SU-DHL-6 (cell line): ENCODE data around the gene TMEM178B.

Experiments used
- EZH2phosphoT487 ChIP-seq: fragments of 200-600 bp; sonication (generic), shearing (Covaris generic); conservative IDR thresholded peaks from 2 replicates; pipeline ENCODE4 v1.6.1; 2018; ENCODE audit warnings: mild to moderate bottlenecking, antibody characterized with exemption, low read length, moderate library complexity, mixed read lengths
- TF ChIP-seq, protein P1 (sequence below): fragments of 200-600 bp; sonication (generic); IDR thresholded peaks from one replicate; pipeline ENCODE4 v1.5.1; 2017; ENCODE audit warnings: antibody characterized with exemption, mild to moderate bottlenecking, low read length, moderate library complexity; ENCODE audit not compliant: insufficient read depth, poor library complexity, severe bottlenecking

DNA sequence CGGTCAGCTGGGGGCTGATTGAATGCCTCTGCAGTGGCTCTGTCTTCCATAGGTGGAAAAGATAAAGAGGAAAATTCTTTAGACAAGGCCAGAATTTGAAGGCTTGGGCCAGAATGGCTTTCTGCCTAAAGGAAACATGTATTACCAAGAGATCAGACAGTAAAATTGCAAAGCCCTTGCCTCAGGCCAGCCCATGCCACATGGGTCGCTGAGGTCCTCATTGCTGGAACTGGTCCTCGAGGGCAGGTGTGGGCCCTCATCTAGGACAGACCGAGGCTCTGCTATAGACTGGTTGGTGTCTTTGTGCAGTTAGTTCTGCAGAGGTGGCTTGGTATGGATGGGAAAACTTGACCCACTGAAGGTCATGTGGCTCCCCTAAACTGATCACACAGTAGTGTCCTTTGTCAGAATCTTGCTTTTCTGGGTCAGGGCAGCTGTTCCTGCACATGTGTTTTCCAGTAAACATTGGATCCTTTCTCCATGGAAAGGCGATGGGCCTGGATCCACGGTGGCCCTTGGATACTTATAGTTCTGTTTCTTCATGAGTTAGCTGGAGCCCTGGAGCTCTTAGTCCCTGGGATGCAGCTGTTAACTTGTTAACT, 80.4 kb downstream of the TMEM178B start:
- TF ChIP-seq, protein P1, sequence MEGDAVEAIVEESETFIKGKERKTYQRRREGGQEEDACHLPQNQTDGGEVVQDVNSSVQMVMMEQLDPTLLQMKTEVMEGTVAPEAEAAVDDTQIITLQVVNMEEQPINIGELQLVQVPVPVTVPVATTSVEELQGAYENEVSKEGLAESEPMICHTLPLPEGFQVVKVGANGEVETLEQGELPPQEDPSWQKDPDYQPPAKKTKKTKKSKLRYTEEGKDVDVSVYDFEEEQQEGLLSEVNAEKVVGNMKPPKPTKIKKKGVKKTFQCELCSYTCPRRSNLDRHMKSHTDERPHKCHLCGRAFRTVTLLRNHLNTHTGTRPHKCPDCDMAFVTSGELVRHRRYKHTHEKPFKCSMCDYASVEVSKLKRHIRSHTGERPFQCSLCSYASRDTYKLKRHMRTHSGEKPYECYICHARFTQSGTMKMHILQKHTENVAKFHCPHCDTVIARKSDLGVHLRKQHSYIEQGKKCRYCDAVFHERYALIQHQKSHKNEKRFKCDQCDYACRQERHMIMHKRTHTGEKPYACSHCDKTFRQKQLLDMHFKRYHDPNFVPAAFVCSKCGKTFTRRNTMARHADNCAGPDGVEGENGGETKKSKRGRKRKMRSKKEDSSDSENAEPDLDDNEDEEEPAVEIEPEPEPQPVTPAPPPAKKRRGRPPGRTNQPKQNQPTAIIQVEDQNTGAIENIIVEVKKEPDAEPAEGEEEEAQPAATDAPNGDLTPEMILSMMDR = no peak
- no peak for TF ChIP-seq EZH2phosphoT487
